Measurements from ENCODE around the gene DUSP12.
"Not testable (repeated sequence)": the region's sequence is repeated elsewhere in the genome, so short reads cannot be mapped to it uniquely, and the experiment has no call there.

The DUSP12 gene

GRCh38 chr1:161749509-161750407, at the start of gene DUSP12:
TSS of gene DUSP12 (plus strand) at chr1:161749786. CDS start at chr1:161749802, 16 bp downstream.
- peak; percentile 85 to 87 for DNase-seq (ENCODE audit: low read depth in 2 of 2)

- no peak for DNase-seq (ENCODE audit: low read depth in 2 of 2)
These were observed 47.3 kb upstream of the DUSP12 start for GRCh38 chr1:161702250-161702649.

- no peak for DNase-seq (ENCODE audit: low read depth in 2 of 2)
These were observed 44.0 kb upstream of the DUSP12 start for GRCh38 chr1:161705537-161705936.

GRCh38 chr1:161706113-161706481, 43.5 kb upstream of the DUSP12 start:
- no peak for DNase-seq (ENCODE audit: low read depth in 2 of 2)

GRCh38 chr1:161706482-161707347, 42.9 kb upstream of the DUSP12 start, which contains the start of gene FCRLA:
TSS of gene FCRLA (plus strand) at chr1:161707229. CDS start at chr1:161707265, 36 bp downstream.
- DNase-seq (ENCODE audit: low read depth in 2 of 2): no peak

GRCh38 chr1:161707503-161707902, 42.1 kb upstream of the DUSP12 start:
- no peak for DNase-seq (ENCODE audit: low read depth in 2 of 2)

GRCh38 chr1:161709373-161709772, 40.2 kb upstream of the DUSP12 start:
- no peak for DNase-seq (ENCODE audit: low read depth in 2 of 2)

GRCh38 chr1:161710560-161710959, 39.0 kb upstream of the DUSP12 start:
- DNase-seq (ENCODE audit: low read depth in 2 of 2): no peak

- no peak for DNase-seq (ENCODE audit: low read depth in 2 of 2)
These were observed 30.8 kb upstream of the DUSP12 start for GRCh38 chr1:161718559-161719324.

- DNase-seq (ENCODE audit: low read depth in 2 of 2): no peak
These were observed 30.3 kb upstream of the DUSP12 start for GRCh38 chr1:161719325-161719611.

GRCh38 chr1:161720422-161720821, 29.2 kb upstream of the DUSP12 start:
- no peak for DNase-seq (ENCODE audit: low read depth in 2 of 2)

- no peak for DNase-seq (ENCODE audit: low read depth in 2 of 2)
These were observed 28.4 kb upstream of the DUSP12 start, which contains the start of gene FCRLB for GRCh38 chr1:161720956-161721737. TSS of gene FCRLB (plus strand) at chr1:161721544. CDS start at chr1:161722673, 1,129 bp downstream.

GRCh38 chr1:161721738-161722343, 27.7 kb upstream of the DUSP12 start:
- DNase-seq (ENCODE audit: low read depth in 2 of 2): no peak

- DNase-seq (ENCODE audit: low read depth in 2 of 2): no peak
These were observed 27.2 kb upstream of the DUSP12 start for GRCh38 chr1:161722406-161722805.

GRCh38 chr1:161723459-161724141, 26.0 kb upstream of the DUSP12 start:
- no peak for DNase-seq (ENCODE audit: low read depth in 2 of 2)

- DNase-seq (ENCODE audit: low read depth in 2 of 2): not testable (repeated sequence)
These were observed 24.2 kb upstream of the DUSP12 start for GRCh38 chr1:161725258-161725907.

GRCh38 chr1:161725908-161726472, 23.6 kb upstream of the DUSP12 start:
- peak in 1 of 2 donors; percentile 12 for DNase-seq (ENCODE audit: low read depth in 2 of 2)

GRCh38 chr1:161726473-161727255, 22.9 kb upstream of the DUSP12 start:
- peak; percentile 42 to 52 for DNase-seq (ENCODE audit: low read depth in 2 of 2)

All from stimulated activated CD8-positive, alpha-beta memory T cell treated with anti-CD3 and anti-CD28 coated beads, Interleukin-15, amount 100 ng/mL, for 48 hours (primary cell).